GM20000 (cell line): ENCODE results near the gene LRP2BP.

Experiments
- DNase-seq: peaks from one replicate; pipeline ENCODE4 v3.0.0; 2012; ENCODE audit warnings: low spot score
- CTCF ChIP-seq: IDR thresholded peaks from 2 replicates; pipeline ENCODE4 v1.5.1; 2012; ENCODE audit warnings: mild to moderate bottlenecking, control low read depth; ENCODE audit errors: extremely low read depth, missing control alignments

The LRP2BP gene

DNA sequence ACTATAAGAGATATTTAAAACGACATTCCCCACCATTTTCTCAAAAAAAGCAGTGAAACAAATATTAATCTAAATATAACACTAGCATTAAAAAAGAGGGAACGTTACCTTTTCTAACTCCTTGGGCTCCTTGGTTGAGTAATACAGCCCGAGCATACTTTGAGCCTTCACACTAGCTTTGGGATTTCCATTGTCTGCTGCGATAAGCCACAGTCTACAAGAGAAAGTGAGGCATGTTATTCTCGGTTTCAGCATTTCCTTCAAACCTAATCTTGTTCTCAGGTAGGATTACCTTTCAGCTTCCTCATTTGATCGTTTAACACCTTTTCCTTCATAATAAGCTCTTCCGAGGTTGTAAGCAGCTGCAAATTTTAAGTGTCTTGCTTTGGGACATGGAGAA, 21.7 kb downstream of the LRP2BP start:
- no peak for DNase-seq
- no peak for TF ChIP-seq CTCF

DNA sequence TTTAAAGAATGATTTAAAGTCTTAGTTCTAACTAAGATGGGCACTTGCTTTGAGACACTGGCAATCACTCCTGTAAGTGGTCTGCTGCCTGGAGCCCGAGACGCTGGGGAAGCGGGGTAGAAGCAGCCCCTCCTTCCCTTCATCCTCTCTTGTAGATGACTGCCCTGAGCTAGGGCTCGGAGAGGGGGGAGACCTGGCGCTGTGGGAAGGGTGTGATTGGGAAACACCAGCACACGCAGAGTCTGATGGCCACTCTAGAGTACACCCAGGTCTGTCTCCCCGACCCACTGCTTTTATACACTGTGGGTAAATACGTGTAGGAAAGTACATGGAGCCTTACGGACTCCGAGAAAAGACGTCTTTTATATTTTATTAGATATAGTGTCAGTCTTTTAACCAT, 24.0 kb downstream of the LRP2BP start:
- DNase-seq = no peak
- no peak for TF ChIP-seq CTCF

DNA sequence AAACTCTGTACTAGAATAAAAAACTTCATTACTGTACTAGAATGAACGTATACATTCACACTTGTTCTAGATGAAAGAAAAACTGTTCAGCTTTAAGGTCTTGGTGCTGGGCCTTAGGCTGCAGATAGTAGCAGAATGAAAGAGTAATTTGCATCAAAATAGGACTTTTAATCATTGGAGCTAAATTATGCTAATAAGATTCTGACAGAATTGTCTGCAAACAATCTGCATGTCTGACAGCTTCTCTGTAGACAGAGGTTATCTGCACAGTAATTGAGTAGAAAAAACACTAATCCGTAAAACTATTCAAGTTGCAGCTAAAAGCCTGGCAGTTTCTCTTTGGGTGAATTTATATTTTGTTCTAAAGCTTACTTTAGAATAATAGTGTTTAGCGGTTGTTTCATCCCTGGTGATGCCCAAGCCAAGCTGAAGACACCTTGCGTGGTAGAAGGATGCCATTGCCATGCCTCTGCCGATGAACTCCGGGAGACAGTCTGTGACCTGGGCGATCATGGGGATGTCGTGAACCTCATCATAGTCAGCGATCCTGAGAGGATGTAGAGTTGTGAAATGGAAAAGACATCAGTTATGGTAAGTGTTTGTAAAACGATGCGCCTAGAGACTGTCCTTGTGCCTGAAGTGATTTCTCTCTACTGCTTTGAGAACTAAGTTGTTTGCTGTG, 25.3 kb downstream of the LRP2BP start:
- no peak for TF ChIP-seq CTCF
- no peak for DNase-seq

GRCh38 chr4:185369731-185370130, 26.0 kb downstream of the LRP2BP start:
- TF ChIP-seq CTCF = no peak
- no peak for DNase-seq

DNA sequence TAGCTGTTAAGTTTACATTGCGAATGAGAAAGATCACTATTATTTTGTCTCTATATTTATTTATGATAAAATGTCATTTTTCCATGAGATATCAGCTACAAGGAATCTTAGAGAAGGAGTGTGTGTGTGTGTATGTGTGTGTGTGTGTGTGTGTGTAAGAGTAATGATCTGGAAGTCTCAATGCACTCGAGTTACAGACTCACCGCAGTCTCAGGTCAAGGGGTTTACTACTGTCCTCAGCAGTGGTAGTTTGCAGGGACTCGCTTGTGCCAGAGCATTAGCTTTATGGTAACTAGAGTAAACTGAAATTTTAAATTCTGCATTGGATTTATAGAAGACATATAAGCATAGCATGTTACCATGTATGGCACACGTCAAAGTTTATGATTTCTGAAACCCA, 30.8 kb downstream of the LRP2BP start:
- no peak for TF ChIP-seq CTCF
- no peak for DNase-seq

DNA sequence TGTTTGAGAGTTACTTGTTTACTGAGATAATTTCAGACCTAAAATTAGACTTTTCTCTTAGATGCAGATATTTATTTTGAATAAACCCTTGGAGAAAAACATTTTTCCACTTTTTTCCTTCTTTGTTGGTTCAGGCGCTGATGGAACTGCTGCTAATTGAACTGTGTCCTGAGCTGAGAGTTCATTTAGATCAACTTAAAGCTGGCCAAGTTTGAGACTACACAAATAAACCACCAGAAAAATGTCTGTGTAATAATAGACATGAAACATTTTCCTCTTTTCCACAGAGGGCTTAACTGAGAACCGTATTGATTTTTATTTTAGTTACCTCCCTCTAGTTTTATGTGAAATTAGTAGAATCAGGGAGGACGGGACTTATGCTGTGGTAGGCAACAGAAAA, 32.5 kb downstream of the LRP2BP start:
- TF ChIP-seq CTCF = no peak
- DNase-seq = no peak

- DNase-seq = peak; percentile 39
Observed at GRCh38 chr4:185362570-185362969, 33.2 kb downstream of the LRP2BP start.

DNA sequence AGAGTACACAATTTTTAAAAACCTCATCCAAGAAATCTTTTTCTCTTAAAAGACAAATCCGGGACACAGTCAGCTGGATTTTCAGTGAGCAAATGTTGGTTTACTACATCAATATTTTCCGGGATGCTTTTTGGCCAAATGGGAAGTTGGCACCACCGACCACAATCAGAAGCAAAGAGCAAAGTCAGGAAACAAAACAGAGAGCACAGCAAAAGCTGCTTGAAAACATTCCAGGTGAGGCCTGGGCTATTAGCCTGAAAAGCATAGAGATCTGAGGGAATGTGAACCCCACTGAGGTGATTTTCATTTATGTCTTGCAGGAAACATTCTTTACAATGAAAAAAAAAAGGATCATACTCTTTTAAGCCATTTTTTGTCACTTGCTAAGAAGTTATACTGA, 33.9 kb downstream of the LRP2BP start:
- no peak for DNase-seq
- TF ChIP-seq CTCF = no peak
